GM21381 (cell line): Measurements from ENCODE around the gene AFG3L2.
"Not testable (repeated sequence)": the region's sequence is repeated elsewhere in the genome, so short reads cannot be mapped to it uniquely, and the experiment has no call there.

Experiments
- ATAC-seq: cut with Tn5 transposase; IDR thresholded peaks from one replicate; pipeline ENCODE4 v1.9.1; 2021; ENCODE audit warnings: mild to moderate bottlenecking, moderate library complexity; ENCODE audit not compliant: unreplicated experiment

Gene AFG3L2

GRCh38 chr18:12376754-12377555, at the start of gene AFG3L2:
AFG3L2 (minus strand) TSS chr18:12377227; CDS start chr18:12377082, 145 bp downstream.
- ATAC-seq = peak; percentile 85

GRCh38 chr18:12424252-12424651, 47.2 kb upstream of the AFG3L2 start:
- ATAC-seq = no peak

- ATAC-seq = no peak
Measured at GRCh38 chr18:12423820-12424219, 46.8 kb upstream of the AFG3L2 start.

GRCh38 chr18:12423393-12423792, 46.4 kb upstream of the AFG3L2 start:
- ATAC-seq = no peak

DNA sequence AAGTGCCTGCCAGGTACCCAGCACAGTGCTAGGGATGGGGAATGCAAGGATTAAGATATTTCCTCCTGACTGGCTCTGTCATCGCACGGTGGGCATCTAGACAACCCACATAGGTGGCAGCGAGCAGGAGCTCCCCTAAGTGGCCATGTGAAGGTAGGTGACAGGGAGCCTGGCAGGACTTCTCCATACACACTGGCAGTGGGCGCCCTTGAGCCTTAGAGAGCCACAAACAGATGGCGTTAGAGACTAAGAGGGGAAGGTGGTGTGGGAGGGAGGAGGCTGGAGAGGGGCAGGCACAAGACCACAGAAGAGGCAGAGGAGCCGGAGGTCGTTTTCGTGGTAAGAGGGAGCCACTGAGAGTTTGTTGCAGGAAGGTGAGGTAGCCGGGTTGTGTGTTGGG, 45.9 kb upstream of the AFG3L2 start:
- no peak for ATAC-seq

DNA sequence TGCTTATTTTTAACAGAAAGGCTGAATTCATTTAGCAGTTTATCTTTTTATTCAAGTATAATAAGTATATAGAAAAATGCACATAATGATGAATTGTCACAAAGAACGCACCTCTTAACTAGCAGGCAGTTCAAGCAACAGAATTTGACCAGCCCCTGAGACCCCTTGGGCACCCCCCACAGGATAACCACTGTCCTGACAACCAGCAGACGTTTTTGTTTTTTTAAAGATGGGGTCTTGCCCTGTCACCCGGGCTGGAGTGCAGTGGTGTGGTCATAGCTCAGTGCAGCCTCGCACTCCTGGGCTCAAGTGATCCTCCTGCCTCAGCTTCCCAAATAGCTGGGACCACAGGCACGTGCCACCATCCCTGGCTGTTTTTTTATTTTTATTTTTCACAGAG, 44.7 kb upstream of the AFG3L2 start:
- ATAC-seq = no peak

DNA sequence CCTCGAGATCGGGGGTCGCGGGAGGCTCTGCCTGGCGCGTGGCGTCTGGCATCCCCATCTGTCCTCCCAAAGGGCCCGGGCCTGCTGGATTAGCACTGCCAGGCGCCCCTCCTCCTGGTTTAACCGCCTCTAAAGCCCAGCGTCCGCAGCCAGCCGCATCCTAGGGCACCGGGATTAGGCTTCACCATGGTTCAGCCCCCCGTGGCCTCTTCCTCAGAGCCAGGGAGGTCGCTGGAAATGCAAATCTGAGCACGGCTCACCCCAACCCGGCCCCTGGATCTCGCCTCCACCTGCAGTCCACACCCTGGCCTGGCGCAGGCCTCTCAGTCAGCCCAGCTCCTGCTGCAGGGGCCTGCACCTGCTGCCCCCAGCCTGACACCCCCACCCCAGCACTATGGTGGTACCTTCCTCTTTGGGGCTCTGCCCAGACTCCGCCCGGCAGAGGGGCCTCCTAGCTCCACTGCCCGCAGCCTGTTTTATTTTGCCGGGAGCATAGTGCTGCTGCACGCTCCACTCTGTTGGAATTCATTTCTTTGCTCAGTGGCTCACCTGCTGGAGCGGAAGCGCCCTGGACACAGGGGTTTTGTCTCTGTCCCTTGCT, 43.9 kb upstream of the AFG3L2 start:
- ATAC-seq = no peak

- ATAC-seq = no peak
Measured at GRCh38 chr18:12417687-12418086, 40.7 kb upstream of the AFG3L2 start.

DNA sequence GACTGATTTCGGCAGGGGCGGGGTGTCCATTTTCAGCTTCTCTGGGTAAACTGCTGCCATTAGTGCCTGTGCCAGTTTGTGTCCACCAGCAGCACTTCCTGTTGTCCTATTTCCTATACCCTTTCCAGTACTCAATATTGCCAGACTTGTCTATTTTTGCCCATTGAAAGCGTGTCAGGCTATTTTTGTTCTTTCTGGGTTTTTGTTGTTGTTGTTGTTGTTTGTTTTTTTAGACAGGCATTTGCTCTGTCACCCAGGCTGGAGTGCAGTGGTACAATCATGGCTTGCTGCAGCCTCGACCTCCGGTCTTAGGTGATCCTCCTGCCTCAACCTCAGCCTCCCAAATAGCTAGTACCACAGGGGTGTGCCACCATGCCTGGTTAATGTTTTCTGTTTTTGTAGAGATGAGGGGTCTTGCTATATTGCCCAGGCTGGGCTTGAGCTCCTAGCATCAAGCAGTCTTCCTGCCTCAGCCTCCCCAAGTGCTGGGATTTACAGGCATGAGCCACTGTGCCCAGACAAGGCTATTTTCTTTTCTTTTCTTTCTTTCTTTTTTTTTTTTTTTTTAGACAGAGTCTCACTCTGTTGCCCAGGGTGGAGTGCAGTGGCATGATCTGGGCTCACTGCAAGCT, 39.2 kb upstream of the AFG3L2 start:
- ATAC-seq = no peak

DNA sequence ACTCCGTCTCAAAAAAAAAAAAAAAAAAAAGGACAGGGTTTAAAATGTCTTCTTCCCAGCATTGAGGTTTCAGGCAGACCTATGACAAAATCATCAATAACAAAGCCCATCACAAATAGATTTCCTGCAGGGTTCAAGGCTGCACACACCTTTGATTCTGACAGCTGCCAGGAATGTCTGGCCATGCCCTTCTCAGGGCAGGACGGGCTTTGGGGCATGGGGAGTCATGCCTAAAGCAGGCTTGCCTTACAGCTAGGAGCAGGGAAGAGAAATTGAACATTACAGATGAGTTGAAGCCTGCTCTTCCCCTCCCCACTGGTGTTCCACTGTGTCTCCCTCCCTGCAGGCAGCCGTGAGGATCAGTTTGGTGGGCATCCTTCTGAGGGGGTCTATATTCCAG, 34.4 kb upstream of the AFG3L2 start:
- ATAC-seq = no peak

- ATAC-seq = not testable (repeated sequence)
Measured at GRCh38 chr18:12410747-12411146, 33.7 kb upstream of the AFG3L2 start.

- no peak for ATAC-seq
Measured at GRCh38 chr18:12410081-12410481, 33.1 kb upstream of the AFG3L2 start.

GRCh38 chr18:12409469-12409868, 32.4 kb upstream of the AFG3L2 start:
- no peak for ATAC-seq

- no peak for ATAC-seq
Measured at GRCh38 chr18:12408247-12408869, 31.3 kb upstream of the AFG3L2 start.

DNA sequence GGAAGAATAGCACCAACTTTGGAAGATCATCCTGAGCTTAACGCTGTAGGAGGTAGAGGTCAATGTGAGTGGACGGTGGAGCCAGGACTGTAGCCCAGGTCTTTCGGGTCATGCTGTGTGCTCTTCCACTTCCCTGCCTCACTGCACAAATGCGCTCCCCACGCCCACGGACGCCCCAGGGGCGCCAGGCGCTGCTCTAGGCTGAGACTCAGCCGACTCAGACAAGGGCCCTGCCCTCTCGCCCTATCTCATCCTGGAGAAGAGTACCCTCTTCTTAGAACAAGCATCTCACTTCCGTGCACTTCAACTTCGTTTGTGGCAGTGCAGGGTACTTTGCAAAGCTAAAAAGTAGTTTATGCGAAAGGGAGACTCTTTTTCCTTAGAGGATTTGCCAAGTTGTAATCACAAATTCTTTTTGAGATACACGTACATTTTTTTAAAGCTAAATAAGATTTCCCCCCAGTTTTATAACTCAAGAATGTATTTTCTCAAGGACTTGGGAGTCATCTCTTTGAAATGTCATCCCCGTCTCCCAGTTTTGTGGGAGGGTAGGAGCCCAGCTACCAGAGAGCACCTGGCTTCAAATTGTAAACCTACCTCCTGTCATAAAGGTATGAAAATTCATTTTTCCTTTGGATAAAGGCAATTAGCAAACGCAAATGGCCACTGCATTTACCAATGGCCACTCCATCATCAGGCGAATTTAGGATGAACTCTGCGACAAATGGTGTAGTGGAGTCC, 29.5 kb upstream of the AFG3L2 start:
- no peak for ATAC-seq

GRCh38 chr18:12405066-12405465, 28.0 kb upstream of the AFG3L2 start:
- ATAC-seq = no peak

DNA sequence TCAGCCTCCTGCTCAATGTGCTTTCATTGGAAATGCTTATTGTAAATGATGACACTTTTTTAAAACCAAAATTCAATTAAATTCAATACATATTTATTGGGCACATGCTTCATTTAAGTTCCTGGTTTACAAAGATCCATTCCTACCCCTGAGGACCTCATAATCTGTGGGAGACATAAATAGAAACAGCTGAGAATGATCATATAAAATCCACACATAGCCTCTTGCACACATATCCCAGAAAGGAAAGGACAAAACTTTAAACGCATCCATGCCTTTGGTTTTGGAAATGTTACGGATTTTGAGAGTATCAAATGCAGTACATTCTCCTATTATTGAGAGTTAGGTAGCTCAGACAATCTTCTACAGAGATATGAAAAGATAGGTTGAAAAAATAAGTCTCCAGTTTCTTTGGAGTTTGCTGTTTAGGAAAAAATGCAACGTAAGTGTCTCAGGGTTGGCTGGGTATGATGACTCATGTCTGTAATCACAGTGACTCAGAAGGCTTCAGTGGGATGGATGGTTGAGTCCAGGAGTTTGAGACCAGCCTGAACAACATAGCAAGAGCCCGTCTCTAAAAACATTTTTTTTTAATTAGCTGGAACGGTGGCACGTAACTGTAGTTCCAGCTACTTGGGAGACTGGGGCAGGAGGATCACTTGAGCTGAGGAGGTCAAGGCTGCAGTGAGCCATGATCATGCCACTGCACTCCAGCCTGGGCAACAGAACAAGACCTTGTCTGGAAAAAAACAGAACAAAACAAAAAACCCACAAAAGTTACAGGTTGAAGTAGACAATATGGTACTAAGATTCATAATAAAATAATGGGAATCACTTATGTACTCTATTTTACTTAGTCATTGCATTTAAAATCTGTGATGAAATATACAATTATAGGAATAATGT, 26.8 kb upstream of the AFG3L2 start:
- ATAC-seq = no peak

GRCh38 chr18:12401881-12402280, 24.9 kb upstream of the AFG3L2 start:
- ATAC-seq = no peak

DNA sequence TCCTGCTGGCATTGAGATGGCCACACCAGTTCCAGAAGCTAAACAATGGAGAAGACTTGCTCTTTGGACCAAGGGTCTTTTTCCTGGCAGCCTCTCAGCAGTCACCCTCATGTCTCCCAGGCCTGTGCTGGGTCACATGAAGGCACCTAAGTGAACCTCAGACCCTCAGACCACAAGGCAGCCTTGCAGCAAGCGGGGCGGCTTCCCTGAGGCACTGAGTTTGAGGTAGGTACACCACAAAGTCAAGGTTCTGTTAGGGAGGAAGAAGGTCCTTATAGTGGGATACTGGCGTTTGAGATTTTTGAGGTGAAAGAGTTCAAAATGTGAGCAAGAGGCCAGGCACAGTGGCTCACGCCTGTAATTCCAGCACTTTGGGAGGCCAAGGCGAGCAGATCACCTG, 22.2 kb upstream of the AFG3L2 start:
- no peak for ATAC-seq

GRCh38 chr18:12398625-12399024, 21.6 kb upstream of the AFG3L2 start:
- ATAC-seq = no peak
